Ovary (tissue), 9 donors: ENCODE data around the gene COPRS. TPM values are rescaled to one million over a fixed set of nuclear protein-coding genes. Genes with fewer than 3 reads are reported as not detected.

Source experiments
- DNase-seq, 5 donors: peaks; one replicate each; pipeline ENCODE4 v3.0.0-alpha.2; 2019 to 2020
- H3K27ac ChIP-seq, 2 donors: fragments of 200-600 bp; one replicate each; pipeline versions ENCODE4 v1.5.1 to v1.8.0; 2019 to 2022
- H3K27me3 ChIP-seq: fragments of 200-600 bp; one replicate; pipeline ENCODE4 v1.8.0; 2022
- H3K36me3 ChIP-seq: fragments of 200-600 bp; sonication (generic); one replicate; pipeline ENCODE4 v1.5.1; 2019
- H3K4me1 ChIP-seq: one replicate; pipeline ENCODE4 v1.8.1; 2013; ENCODE audit warnings: mild to moderate bottlenecking, moderate library complexity; ENCODE audit not compliant: insufficient read depth
- H3K4me3 ChIP-seq: fragments of 200-600 bp; sonication (generic); one replicate; pipeline ENCODE4 v1.5.1; 2017
- H3K9me3 ChIP-seq, 2 donors: fragments of 200-600 bp in 1 of 2; sonication (generic) in 1 of 2; one replicate each; pipeline versions ENCODE4 v1.5.1 to v1.8.1; 2013 to 2019; ENCODE audit warnings: mild to moderate bottlenecking in 1 of 2, moderate library complexity in 1 of 2
- CTCF ChIP-seq, 3 donors: fragments of 450-650 bp in 2 of 3; fragments of 200-600 bp in 1 of 3; IDR thresholded peaks; one replicate each; pipeline versions ENCODE4 v1.5.1 to v1.8.0; 2016 to 2022; ENCODE audit warnings: antibody characterized with exemption in 3 of 3, mild to moderate bottlenecking in 1 of 3
- EP300 ChIP-seq: sonication (generic); formaldehyde crosslinking; IDR thresholded peaks from one replicate; pipeline ENCODE4 v1.6.1; 2017; ENCODE audit warnings: antibody characterized with exemption
- POLR2A ChIP-seq: fragments of 450-650 bp; IDR thresholded peaks from one replicate; pipeline ENCODE4 v1.6.1; 2017; ENCODE audit warnings: antibody characterized with exemption, mild to moderate bottlenecking, moderate library complexity
- WGBS, 3 donors: extraction: QIAGEN DNeasy Blood & Tissue Kit in 1 of 3; methylation state at CpG; one replicate each; pipeline versions ENCODE4 v1.1.5 to v1.1.7; 2013 to 2017; 5-methylcytosine and 5-hydroxymethylcytosine counted together
- intact Hi-C, 4 donors: fragments of 100-400 bp; cut with DNase I; formaldehyde crosslinking; loops; one replicate each; pipeline versions ENCODE4 v1.11.0 to v1.15.1; 2022 to 2023
- polyA plus RNA-seq, 2 donors: library from polyadenylated mRNA; stranded (reverse); fragments of 200-250 nt in 1 of 2; fragments of 350-450 nt in 1 of 2; fragmentation: Illumina TruSeq in 1 of 2; extraction: RNeasy Lipid Tissue Mini Kit (QIAGEN cat#74804) in 1 of 2; gene quantifications; one replicate each; pipeline ENCODE4 v1.2.3, GENCODE V29; 2013 to 2014
- total RNA-seq, 7 donors: library from RNA; depleted of rRNA in 2 of 7; stranded (reverse); fragments of >200 nt in 2 of 7; fragmentation: NEBNext Ultra II Directional in 3 of 7; extraction: Animal tissue kit (Norgen Biotek cat#: 25700) in 3 of 7; gene quantifications; one replicate each; pipeline versions ENCODE4 v1.1.0 to v1.2.4, GENCODE V29; 2016 to 2023
- donor health status: DM: no; HTN: no; CAD: no; lungs with moderate emphysema.
- donor health status: DM: no; HTN: no; CAD: no.
- donor health status: Bipolar disorder and iron deficiency.
- donor health status: DM: yes; HTN: yes; CAD: no.
- donor health status: DM: no; HTN: no; CAD: no.
- donor health status: DM: yes; HTN: yes; CAD: no.

Gene COPRS
- total and polyA plus RNA-seq, 9 donors, result 43.7 to 116 (median 53.9) TPM

GRCh38 chr17:31869797-31870568 lies 10.9 kb upstream of the COPRS start:
- Histone ChIP-seq H3K27ac (no peak overlapping the region), H3K36me3 (no peaks in the 10 kb centered on the region)

DNA sequence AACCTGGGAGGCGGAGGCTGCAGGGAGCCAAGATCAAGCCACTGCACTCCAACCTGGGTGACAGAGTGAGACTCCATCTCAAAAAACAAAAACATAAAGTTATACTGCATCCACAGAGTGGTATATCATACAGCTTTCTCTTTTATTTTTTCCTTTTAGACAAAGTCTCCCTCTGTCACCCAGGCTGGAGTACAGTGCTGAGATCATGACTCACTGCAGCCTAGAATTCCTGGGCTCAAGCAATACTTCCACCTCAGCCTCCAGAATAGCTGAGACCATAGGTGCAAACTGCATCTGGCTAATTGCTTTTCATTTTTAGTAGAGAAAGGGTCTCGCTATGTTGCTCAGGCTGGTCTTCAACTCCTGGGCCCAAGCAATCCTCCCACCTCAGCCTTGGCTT lies 10.0 kb upstream of the COPRS start:
- H3K27me3 ChIP-seq, result no peaks in the 10 kb centered on the region
- no peaks in the 10 kb centered on the region for H3K9me3 ChIP-seq
- TF ChIP-seq EP300, result no peak
- no peak for TF ChIP-seq CTCF (IDR thresholded peaks at IDR 0.05)
- TF ChIP-seq POLR2A, result no peak
- no peak for DNase-seq
- H3K27ac ChIP-seq, result no peak overlapping the region
- intact Hi-C loops, result no loop called here
- H3K4me1 ChIP-seq, result no peaks in the 10 kb centered on the region
- WGBS, 3 donors, result 97 to 100% (median 98%) methylated on average over 2 of the region's 2 CpGs
- H3K36me3 ChIP-seq, result no peaks in the 10 kb centered on the region
- H3K4me3 ChIP-seq, result no peak overlapping the region

More at GRCh38 chr17:31869797-31870568, 10.9 kb upstream of the COPRS start:
- DNase-seq, result no peak
- no peaks in the 10 kb centered on the region for H3K27me3 ChIP-seq
- no peaks in the 10 kb centered on the region for H3K4me1 ChIP-seq
- H3K4me3 ChIP-seq, result no peak overlapping the region
- intact Hi-C loops, result no loop called here
- 84 to 89% (median 84%) methylated on average over 5 of the region's 5 CpGs for WGBS, 3 donors
- TF ChIP-seq POLR2A (no peak), CTCF (IDR thresholded peaks at IDR 0.05) (no peak), EP300 (no peak)
- no peaks in the 10 kb centered on the region for H3K9me3 ChIP-seq

GRCh38 chr17:31859487-31860008 lies 504 bp upstream of the COPRS start:
- intact Hi-C loops, result no loop called here
- Histone ChIP-seq H3K4me1 (peaks cover 3% of the 10 kb centered on the region), H3K4me3 (peak overlapping the region; percentile 63), H3K9me3 (no peaks in the 10 kb centered on the region), H3K36me3 (no peaks in the 10 kb centered on the region), H3K27ac (no peak overlapping the region), H3K27me3 (no peaks in the 10 kb centered on the region)
- 8 to 15% (median 10%) methylated on average over 12 to 16 of the region's 16 CpGs for WGBS, 3 donors
- DNase-seq, result no peak
- TF ChIP-seq CTCF (IDR thresholded peaks at IDR 0.05) (no peak), POLR2A (no peak), EP300 (no peak)

DNA sequence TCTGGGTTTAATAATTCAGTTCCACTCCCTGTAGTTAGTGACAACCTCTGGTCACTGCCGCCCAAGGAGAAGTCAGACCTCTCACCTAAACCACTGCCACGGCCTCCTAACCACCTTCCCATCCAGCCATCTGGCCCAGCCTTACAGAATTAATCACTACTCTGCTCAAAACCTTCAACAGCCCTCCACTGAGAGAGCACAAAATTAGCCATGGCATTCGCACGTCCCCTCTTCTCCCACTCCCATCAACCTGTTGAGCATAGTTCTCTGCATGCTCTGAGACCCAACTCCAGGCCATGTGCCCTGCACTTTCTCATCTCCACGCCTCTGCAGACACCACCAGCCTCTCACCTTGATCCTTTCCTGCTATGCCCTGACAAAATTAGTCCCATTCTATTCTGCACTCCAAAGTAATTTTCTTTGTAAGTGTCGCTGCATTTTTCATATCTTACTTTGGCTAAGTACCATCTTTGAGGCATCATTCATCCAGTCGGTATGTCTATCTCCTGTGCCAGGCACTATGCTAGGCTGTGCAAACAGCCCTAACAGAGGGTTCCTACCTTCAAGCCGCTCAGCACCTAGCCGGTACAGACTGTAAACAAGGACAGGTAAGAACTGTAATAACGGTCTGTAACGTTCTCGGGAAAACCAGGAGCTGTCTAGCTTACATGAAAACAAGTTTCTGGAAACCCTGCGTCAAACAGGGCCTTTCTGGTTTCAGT lies 963 bp downstream of the COPRS start:
- H3K4me3 ChIP-seq, result peak overlapping the region; percentile 63
- intact Hi-C loops, result no loop called here
- no peaks in the 10 kb centered on the region for H3K36me3 ChIP-seq
- H3K9me3 ChIP-seq, result no peaks in the 10 kb centered on the region
- no peaks in the 10 kb centered on the region for H3K27me3 ChIP-seq
- WGBS, 3 donors, result 21 to 23% (median 22%) methylated on average over 13 of the region's 13 CpGs
- H3K27ac ChIP-seq, result peak overlapping the region in 1 of 2 donors; percentile 78
- TF ChIP-seq CTCF (IDR thresholded peaks at IDR 0.05), result no peak
- TF ChIP-seq POLR2A, result no peak
- no peak for TF ChIP-seq EP300
- no peak for DNase-seq
- H3K4me1 ChIP-seq, result peaks cover 3% of the 10 kb centered on the region
